HuH-7.5 (cell line): ENCODE measurements around the gene KDM6B.
"Not testable (repeated sequence)": the region's sequence is repeated elsewhere in the genome, so short reads cannot be mapped to it uniquely, and the experiment has no call there.

Source experiments
- DNase-seq: peaks from one replicate; pipeline ENCODE4 v3.0.0; 2011; ENCODE audit warnings: low spot score

KDM6B gene

DNA sequence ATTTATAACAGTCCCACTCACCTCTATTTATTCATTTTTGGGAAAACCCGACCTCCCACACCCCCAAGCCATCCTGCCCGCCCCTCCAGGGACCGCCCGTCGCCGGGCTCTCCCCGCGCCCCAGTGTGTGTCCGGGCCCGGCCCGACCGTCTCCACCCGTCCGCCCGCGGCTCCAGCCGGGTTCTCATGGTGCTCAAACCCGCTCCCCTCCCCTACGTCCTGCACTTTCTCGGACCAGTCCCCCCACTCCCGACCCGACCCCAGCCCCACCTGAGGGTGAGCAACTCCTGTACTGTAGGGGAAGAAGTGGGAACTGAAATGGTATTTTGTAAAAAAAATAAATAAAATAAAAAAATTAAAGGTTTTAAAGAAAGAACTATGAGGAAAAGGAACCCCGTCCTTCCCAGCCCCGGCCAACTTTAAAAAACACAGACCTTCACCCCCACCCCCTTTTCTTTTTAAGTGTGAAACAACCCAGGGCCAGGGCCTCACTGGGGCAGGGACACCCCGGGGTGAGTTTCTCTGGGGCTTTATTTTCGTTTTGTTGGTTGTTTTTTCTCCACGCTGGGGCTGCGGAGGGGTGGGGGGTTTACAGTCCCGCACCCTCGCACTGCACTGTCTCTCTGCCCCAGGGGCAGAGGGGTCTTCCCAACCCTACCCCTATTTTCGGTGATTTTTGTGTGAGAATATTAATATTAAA, 20.2 kb downstream of the KDM6B start:
- DNase-seq: no peak

DNA sequence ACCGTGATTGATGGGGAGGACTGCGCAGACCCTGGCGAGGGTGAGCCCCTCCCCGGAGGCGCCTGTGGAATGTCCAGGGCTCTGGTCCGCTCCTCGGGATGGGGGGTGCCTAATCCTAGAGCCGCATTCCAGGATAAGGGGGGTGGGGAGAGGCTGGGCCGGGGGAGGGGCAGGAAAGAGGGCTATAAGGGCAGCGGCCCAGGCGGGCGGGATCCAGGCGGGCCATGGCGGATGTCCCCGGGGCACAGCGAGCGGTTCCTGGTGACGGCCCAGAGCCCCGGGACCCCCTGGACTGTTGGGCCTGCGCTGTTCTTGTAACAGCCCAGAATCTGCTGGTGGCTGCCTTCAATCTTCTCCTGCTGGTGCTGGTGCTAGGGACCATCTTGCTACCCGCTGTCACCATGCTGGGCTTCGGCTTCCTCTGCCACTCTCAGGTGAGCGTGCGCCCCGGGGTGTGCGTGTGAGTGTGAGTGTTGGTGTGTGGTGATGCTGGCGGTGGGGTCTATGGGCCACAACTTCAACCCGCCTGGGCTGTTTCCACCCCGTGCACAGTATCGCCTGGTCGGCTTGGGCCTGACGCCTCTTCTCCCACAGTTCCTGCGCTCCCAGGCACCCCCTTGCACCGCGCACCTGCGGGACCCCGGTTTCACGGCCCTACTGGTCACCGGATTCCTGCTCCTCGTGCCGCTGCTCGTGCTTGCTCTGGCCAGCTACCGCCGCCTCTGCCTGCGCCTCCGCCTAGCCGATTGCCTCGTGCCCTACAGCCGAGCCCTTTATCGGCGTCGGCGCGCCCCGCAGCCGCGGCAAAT, 21.0 kb downstream of the KDM6B start, which contains the start of gene TMEM88:
Gene TMEM88, plus strand, starts transcription at position 216 of the 809 bp plus-strand sequence. Its CDS starts 9 bp downstream, at position 225.
- DNase-seq: no peak

DNA sequence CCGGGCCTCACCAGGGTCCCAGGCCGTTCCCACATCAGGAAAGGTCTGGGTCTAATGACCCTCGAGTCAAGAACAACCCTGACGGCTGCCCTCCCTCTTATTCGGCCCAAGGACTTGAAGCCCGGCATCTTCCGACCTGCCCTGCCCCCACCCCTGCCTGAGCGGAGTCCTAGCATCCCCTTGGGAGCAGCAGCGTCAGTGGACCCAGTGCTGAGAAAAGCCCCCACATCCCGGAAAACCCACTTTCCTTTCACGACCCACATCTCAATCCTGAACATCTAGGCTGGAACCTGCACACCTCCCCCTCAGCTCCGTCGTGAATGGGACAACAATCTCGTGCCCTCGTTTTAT, 21.6 kb downstream of the KDM6B start:
- no peak for DNase-seq

DNA sequence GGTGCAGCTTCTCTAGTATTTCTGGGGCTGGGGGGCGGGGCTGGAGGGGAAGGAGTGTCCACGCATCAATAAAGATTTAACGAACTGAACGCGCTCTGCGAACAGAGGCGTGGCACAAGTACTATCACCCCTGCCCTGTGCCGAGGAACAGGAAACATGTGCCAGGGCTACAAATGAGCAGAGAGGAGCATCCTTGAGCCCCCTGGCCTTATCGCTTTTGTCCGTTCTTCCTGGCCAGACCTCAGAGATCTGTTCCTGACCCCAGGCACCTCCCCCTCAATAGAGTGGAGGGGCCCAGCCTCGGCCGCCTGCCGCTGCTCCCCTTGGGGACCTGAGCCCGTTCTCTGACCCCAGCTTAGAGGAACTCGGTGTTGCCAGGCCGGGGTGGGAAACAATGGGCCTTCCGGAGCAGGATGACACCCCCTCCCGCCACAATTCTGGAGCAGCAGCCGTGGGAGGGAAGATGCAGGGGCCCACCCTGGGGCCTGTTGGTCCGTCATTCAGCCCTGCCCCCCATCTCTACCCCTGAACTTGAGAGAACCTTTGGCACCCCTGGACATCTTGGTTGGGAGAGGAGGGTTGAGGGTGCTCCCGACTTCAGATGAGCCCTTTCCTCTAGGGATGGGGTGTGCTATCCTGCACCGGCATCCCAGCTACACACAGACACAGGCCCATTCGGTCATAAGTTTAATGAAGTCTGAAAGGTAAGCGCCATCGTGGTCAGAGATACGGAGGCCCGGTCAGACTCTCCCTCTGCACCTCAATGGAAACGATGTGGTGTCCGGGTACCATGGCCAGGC, 22.2 kb downstream of the KDM6B start:
- no peak for DNase-seq

GRCh38 chr17:7856811-7857712, 23.0 kb downstream of the KDM6B start, which contains the start of gene NAA38:
Gene NAA38, minus strand, starts transcription at chr17:7857559. Its CDS starts 96 bp downstream, at chr17:7857463.
- peak; percentile 84 for DNase-seq

DNA sequence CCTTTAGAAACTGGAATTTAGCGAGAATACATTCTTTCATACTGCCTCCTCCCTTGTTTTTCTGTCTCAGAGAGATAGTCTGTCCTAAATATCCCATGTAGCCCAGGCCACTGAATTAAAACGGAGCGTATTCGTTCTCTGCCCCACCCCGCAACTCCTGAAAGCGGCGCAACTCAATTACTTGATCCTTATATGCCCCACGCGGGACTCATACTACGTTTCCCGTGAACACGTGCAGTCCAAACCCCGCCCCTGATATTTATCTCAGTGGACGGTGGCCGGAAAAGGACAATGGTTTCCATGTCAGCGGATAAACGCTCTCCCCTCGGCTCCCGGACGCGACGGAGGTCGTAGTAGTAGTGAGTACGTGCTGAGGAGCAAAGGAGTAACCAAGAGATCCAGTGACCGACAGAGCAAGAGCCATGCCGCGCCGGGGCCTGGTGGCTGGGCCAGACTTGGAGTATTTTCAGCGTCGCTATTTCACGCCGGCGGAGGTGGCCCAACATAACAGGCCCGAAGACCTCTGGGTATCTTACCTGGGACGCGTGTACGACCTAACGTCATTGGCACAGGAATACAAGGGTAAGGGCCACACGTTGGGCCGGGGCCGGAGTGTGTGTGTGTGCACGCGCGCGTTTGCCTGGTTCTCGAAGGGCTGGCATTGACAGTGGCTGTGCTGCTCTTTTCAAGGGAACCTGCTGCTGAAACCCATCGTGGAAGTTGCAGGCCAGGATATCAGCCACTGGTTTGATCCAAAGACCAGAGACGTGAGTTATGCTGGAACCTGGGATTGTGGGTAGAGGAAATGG, 23.9 kb downstream of the KDM6B start, which contains the start of gene CYB5D1:
Gene CYB5D1, plus strand, starts transcription at position 291 of the 809 bp plus-strand sequence. Its CDS starts 132 bp downstream, at position 423.
- peak; percentile 48 for DNase-seq

DNA sequence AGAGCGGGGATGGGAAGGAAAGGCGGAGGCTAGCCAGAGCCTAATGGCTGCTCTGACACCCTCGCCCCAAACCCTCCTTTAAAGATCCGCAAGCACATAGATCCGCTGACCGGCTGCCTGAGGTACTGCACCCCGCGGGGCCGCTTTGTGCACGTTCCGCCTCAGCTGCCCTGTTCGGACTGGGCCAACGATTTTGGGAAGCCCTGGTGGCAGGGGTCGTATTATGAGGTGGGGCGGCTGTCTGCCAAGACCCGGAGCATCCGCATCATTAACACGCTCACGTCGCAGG, 24.4 kb downstream of the KDM6B start:
- DNase-seq: no peak

DNA sequence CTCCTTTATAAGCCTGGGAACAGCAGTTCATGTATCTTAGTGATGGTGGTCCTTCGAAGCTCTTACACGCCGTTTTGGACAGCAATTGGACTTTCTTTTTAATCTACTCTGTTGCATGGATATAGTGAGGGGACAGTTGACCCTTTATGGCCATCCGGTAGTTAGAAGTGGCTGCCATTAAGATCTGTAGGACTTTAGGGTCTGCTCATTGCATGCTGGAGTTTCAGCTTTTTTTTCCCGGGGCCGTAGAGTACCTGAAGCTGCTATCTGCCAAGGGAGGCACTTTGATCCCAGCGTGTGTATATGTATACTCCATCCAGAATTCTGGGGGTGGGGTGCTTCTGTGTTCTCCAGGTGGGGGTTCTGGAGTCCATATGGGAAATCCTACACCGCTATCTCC, 25.0 kb downstream of the KDM6B start:
- DNase-seq: no peak

DNA sequence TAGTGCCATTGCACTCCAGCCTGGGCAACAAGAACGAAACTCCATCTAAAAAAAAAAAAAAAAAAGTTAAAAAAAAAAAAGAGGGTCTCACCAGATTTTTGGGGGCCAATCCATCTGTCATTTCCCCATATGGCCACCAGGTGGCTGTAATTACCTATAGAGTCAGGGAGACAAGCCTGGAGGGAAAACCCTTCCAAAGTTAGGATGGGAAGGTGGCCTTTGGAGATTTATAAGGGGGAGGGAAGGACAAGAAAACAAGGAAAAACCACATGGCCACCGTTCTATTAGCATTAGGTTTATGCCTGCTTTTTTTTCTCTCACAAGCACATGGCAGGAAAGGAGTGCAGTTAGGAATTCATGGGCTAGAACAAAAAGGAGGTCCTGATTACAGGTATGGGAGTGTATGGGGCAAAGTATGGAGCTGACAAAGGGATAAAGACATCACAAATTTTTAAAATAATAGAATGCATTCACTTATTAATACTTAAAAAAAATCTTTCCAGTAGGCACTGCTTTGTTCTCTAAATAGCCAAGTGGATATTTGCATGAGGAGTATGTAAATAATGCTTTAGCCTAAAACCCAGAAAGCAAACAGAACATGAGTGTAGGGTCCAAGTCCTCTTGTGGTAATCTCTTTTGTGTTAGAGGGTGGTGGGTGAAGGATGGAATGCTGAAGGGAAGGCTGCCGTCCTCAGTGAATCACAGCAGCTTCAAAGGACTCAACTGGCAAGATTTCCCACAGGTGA, 28.8 kb downstream of the KDM6B start:
- DNase-seq: no peak

DNA sequence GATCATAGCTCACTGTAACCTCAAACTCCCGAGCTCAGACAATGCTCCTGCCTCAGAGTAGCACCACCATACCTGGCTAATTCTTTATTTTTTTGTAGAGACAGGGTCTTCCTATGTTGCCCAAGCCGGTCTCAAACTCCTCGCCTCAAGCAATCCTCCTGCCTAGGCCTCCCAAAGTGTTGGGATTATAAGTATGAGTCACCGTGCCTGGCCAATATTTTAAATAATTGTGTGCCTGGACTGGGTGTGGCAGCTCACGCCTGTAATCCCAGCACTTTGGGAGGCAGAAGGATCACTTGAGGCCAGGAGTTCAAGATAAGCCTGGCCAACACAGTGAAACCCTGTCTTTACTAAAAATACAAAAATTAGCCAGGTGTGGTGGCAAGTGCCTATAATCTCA, 30.4 kb downstream of the KDM6B start:
- DNase-seq: not testable (repeated sequence)

DNA sequence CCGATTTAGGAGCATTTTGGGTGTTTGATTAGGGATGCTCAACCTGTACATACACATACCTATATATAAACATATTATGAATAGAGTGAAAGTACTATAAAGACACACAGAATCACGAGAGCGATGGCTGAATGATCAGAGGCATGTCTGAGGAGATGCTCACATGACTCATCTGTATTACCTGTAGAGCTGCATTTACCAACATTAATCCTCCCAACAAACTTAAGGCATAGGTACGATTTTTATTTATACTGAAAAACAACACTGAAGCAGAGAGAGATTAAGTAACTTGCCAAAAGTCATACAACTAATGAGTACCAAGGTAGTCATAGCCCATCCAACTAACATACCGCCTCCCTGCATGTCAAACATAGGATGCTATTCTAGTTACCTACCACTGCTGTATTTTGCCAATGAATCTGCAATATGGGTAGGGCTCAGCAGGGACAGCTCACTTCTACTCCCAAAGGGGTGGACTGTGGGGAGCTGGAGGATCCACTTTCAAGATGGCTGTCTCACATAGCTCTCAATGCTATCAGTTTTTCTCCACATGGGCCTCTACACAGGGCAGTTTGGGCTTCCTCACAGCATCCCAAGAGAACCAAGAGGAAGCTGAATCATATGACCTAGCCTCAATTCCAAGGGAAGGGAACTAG, 31.1 kb downstream of the KDM6B start:
- DNase-seq: no peak

GRCh38 chr17:7867881-7868329, 33.9 kb downstream of the KDM6B start:
- DNase-seq: no peak

DNA sequence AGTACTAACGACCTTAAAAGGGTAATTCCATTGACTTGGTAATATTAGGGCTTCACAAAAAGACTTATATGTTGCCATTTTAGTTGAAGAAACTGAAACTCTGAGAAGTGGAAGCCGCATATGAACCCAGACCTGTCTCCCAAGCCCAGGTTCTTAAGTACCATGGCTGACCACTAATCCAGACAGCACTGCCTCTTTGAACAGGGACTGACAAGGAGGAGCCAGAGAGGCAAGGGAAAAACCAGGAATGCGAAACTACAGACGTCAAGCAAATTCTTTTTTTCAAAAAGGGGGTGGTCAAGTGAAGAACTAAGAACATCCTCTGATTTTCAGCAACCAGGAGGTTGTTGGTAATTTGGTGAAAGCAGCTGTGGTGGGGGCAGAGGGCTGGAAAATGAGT, 39.0 kb downstream of the KDM6B start:
- DNase-seq: no peak

- DNase-seq: no peak
Observed at GRCh38 chr17:7875804-7876370, 41.9 kb downstream of the KDM6B start.

DNA sequence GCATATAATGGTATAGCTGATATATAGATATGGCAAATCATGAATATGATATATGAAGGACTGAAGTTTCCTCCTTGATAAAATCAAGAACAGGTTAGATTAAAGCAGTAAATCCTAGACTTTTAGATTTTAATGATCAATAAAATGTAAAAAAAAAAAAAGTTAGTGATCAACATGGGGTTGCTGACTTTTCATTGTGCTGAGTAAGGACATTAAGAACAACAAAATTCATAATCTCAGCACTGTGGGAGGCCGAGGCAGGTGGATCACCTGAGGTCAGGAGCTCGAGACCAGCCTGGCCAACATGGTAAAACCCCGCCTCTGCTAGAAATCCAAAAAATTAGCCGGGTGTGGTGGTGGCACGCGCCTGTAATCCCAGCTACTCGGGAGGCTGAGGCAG, 44.2 kb downstream of the KDM6B start:
- no peak for DNase-seq

GRCh38 chr17:7880076-7880868, 46.3 kb downstream of the KDM6B start:
- no peak for DNase-seq

DNA sequence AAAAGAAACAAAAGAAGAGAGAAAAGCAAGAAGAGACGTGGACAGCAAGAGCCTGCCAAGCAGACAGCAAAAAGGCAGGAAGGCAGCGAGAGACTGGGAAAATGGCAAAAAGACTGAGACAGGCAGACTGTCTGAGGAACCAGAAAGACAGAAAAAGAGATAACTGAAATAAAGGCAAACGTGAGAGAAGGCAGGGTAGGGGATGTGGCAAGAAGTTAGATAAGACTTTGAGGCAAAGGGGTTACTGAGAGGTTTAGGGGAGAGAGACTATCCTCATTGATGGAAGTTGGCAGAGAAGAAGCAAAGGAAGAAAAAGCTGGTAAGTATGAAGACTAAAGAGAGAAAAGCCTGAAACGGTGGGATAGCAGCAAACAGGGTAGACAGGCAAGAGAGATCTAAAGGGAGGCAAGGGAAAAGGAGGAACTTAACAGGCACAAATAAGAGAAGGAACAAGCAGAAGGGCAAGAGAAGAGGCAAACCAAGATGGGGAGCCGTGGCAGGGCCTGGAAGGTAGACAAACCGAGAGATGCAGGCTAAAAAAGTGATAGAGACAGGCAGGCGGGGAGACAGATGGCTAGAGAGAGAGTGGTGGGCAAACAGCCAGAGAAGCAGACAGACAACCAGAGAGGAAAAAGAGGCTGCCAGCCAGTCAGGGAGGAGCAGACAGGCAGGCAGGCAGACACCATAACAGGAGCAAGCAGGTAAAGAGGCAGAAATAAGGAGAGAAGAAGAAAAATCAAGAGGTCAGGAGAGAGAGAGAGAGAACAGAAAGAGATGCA, 47.4 kb downstream of the KDM6B start:
- no peak for DNase-seq
